OCI-M1 (cell line): ENCODE data around the gene LAMA5.
A peak's percentile ranks its signal among the peaks of the same experiment; 100 is the strongest.

Experiments
- DNase-seq: peaks from one replicate; lab custom pipeline; 2025; lab: John Stamatoyannopoulos, UW

Gene LAMA5, protein sequence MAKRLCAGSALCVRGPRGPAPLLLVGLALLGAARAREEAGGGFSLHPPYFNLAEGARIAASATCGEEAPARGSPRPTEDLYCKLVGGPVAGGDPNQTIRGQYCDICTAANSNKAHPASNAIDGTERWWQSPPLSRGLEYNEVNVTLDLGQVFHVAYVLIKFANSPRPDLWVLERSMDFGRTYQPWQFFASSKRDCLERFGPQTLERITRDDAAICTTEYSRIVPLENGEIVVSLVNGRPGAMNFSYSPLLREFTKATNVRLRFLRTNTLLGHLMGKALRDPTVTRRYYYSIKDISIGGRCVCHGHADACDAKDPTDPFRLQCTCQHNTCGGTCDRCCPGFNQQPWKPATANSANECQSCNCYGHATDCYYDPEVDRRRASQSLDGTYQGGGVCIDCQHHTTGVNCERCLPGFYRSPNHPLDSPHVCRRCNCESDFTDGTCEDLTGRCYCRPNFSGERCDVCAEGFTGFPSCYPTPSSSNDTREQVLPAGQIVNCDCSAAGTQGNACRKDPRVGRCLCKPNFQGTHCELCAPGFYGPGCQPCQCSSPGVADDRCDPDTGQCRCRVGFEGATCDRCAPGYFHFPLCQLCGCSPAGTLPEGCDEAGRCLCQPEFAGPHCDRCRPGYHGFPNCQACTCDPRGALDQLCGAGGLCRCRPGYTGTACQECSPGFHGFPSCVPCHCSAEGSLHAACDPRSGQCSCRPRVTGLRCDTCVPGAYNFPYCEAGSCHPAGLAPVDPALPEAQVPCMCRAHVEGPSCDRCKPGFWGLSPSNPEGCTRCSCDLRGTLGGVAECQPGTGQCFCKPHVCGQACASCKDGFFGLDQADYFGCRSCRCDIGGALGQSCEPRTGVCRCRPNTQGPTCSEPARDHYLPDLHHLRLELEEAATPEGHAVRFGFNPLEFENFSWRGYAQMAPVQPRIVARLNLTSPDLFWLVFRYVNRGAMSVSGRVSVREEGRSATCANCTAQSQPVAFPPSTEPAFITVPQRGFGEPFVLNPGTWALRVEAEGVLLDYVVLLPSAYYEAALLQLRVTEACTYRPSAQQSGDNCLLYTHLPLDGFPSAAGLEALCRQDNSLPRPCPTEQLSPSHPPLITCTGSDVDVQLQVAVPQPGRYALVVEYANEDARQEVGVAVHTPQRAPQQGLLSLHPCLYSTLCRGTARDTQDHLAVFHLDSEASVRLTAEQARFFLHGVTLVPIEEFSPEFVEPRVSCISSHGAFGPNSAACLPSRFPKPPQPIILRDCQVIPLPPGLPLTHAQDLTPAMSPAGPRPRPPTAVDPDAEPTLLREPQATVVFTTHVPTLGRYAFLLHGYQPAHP (N-terminal part only)

GRCh38 chr20:62367136-62367632 lies at the start of gene LAMA5:
LAMA5 (minus strand) TSS chr20:62367312; CDS start chr20:62367245, 67 bp downstream.
- DNase-seq: peak; percentile 50

GRCh38 chr20:62415354-62416111 lies 48.4 kb upstream of the LAMA5 start:
- no peak for DNase-seq

DNA sequence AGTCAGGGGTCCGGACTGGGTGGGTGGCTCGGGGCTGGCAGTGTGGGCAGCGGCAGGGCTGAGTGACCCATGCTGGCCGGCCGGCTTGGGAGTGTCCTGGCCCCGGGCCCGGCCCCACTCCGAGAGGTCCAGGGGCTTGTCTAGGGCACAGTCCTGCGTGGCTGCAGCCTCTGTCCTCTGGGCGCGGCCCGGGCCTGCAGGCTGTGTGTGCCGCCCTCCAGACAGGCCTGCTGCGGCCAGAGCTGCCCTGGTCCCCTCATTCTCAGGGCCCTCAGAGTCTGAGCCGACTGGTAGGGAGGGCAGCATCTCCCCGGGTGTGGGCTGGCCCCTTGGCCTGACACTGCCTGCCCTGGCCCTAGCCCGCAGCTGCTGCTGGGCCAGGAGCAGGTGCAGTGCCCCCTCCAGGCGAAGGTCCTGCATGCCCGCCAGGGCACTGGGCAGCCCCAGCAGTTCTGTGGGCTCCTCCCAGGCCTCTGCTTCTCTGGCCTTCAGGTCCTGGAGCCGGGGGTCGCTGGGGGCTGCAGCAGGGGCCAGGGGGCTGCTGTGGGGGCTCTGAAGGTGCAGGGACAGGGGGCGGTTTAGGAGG lies 46.9 kb upstream of the LAMA5 start:
- DNase-seq: peak; percentile 15

- DNase-seq: no peak
Measured at GRCh38 chr20:62413025-62413570, 46.0 kb upstream of the LAMA5 start.

DNA sequence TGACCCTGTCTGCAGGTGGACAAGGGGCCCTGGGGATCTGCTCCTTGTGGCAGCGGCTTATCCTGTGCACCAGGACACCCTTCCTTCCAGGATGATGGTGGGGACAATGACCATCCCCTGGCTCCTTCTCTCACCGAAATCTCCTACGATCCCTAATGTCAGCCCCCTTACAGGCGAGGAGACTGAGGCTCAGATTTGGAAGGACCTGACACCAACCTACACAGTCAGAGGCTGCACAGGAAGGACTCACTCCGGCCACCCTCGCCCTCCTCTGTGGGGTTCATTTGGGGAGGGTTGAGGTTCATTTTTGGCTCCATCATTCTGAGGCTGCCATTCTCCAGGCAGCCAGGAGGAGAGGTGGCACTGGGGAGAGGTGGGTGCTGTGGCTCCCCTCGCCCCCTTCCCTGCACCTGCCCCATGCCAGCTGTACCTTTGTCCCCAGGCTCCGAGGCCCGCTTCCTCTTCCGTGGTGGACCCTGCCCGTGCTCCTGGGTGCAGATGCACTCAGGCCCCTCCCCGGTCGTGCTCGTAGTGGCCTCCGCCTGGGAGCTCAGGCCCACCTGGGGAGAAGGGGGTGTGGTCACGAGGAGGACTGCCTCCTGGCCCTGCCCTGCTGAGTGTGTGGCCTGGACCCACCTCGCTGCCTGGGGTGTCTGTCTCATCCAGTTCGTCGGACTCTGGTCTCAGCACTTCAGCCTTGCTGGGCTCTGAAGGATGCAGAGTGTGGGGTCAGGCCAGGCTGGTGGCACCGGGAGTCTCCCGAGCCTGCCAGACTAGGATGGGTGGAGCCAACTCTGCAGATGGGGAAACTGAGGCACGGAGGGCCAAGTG lies 45.3 kb upstream of the LAMA5 start:
- DNase-seq: no peak

GRCh38 chr20:62411479-62412193 lies 44.5 kb upstream of the LAMA5 start:
- DNase-seq: no peak

DNA sequence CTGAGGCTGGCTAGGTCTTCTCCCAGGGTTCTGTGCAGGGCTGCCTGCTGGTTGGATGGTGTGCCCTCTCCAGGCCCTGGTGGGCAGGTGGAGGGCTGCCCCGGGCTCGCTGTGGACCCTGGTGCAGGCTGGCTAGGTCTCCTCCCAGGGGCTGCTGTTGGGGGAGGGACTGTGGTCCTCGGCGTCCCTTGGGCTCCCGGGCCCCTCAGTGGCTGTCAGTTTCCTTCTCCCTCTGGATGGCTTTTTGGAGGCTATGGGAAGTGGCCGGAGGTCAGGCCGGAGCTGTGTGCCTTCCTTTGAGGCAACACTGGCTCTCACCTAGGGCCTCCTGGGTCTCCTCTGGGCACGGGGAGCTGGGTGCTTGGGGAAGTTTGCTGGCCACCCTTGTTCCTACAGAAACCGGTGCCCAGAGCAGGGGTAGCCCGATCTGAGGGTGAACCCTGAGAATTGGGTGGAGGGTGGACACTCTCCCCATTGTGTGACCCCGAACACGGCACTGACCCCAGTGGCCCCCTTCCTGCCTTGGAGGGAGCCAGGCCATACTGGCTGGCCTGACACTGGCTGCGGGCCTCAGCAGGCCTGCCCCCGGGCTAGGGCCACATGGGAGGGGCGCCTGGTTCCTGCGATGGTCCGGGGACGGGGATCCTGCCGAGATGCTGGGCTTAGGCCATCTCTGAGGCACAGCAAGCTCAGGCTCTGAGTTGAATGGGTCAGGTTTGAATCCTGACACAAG lies 43.8 kb upstream of the LAMA5 start:
- DNase-seq: no peak

- peak; percentile 59 for DNase-seq
Measured at GRCh38 chr20:62409931-62410745, 43.0 kb upstream of the LAMA5 start.

DNA sequence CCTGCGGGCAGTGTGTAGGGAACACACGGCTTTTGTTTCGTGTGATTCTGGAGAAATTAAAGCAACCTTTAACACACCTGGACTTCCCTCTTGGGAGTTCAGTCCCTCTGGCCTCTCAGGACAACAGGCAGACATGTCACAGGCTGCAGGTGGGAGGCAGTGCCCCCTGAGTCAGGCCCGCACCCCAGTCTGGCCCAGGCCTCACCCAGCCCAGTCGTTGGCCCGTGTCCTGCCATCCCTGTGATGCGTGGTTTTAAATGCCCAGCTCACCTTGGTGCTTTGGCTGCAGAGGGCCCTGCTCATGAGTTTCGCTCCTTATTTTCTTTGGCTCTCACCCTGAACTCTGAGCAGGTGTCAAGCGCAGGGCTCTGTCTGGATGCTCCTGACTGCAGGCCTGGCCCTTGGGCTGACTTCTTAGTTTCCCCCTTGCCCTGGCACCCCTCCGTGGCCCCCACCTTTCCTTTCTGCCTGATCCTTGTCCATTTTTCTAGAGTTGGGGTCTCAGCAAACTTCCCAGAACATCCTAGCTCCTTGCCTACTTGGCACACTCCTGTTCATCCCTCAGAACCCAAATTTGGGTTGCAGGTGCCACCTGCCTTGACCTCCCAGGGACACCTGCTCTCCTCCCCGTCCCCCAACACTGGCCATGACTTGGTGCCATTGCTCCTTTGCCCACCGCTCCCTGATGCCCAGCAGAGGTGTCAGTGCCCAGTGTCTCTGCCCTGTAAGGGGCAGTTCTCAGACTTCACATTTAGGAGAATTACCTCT lies 42.2 kb upstream of the LAMA5 start:
- no peak for DNase-seq

- DNase-seq: no peak
Measured at GRCh38 chr20:62408640-62409039, 41.5 kb upstream of the LAMA5 start.

DNA sequence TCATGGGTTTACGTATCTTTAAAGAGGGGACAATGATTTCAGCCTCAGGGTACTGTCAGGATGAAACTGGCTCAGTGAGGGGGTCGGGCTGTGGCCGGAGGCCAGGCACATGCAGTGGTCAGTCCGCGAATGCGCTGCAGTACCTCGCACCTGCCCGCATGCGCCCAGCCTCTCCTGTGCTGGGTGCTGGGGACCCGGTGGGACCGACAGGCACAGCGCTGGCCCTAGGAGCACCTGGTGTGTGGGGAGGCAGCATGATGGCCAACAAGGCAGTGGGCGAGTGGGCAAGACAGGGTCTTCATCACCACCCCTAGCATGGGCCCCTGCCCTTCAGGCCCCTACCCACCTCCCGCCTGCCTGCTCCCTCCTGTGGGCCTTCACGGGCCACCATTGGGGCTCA lies 40.9 kb upstream of the LAMA5 start:
- DNase-seq: no peak

GRCh38 chr20:62407221-62407992 lies 40.3 kb upstream of the LAMA5 start, which contains the start of gene CABLES2:
CABLES2 (minus strand) TSS chr20:62407285; CDS start chr20:62407276, 9 bp downstream.
- DNase-seq: peak; percentile 94

- DNase-seq: no peak
Measured at GRCh38 chr20:62406635-62407176, 39.6 kb upstream of the LAMA5 start.

- no peak for DNase-seq
Measured at GRCh38 chr20:62405981-62406513, 38.9 kb upstream of the LAMA5 start.
